Endothelial cell (in vitro differentiated cells): Measurements from ENCODE around the gene PCLO. TPM values are rescaled to one million over a fixed set of nuclear protein-coding genes. Genes with fewer than 3 reads are reported as not detected.
"Not testable (repeated sequence)": the region's sequence is repeated elsewhere in the genome, so short reads cannot be mapped to it uniquely, and the experiment has no call there.

Source experiments
- DNase-seq: peaks from one replicate; pipeline ENCODE4 v3.0.0; 2021; ENCODE audit warnings: low spot score
- H3K27ac Mint-ChIP-seq: one replicate; pipeline ENCODE4 v1.8.0; 2021; ENCODE audit warnings: mixed read lengths, inconsistent platforms; ENCODE audit not compliant: unreplicated experiment
- H3K27me3 Mint-ChIP-seq: one replicate; pipeline ENCODE4 v1.8.0; 2021; ENCODE audit warnings: mild to moderate bottlenecking, moderate library complexity, mixed read lengths, inconsistent platforms; ENCODE audit not compliant: unreplicated experiment
- H3K36me3 Mint-ChIP-seq: one replicate; pipeline ENCODE4 v1.8.0; 2021; ENCODE audit warnings: mild to moderate bottlenecking, low read depth, mixed read lengths, inconsistent platforms; ENCODE audit not compliant: unreplicated experiment
- H3K4me1 Mint-ChIP-seq: one replicate; pipeline ENCODE4 v1.8.0; 2021; ENCODE audit warnings: mild to moderate bottlenecking, mixed read lengths, inconsistent platforms; ENCODE audit not compliant: unreplicated experiment
- H3K4me3 Mint-ChIP-seq: one replicate; pipeline ENCODE4 v1.8.0; 2021; ENCODE audit warnings: mild to moderate bottlenecking, mixed read lengths, inconsistent platforms; ENCODE audit not compliant: unreplicated experiment
- H3K9me3 Mint-ChIP-seq: one replicate; pipeline ENCODE4 v1.8.0; 2021; ENCODE audit warnings: mixed read lengths, inconsistent platforms; ENCODE audit not compliant: unreplicated experiment
- CTCF ChIP-seq: fragments of 200-600 bp; sonication (generic); IDR thresholded peaks from one replicate; pipeline ENCODE4 v1.5.0; 2021; ENCODE audit warnings: antibody characterized with exemption; ENCODE audit not compliant: unreplicated experiment
- total RNA-seq: library from RNA; stranded (reverse); fragmentation: NEBNext Ultra II Directional; extraction: Animal tissue kit (Norgen Biotek cat#: 25700); gene quantifications from one replicate; pipeline ENCODE4 v1.2.1, GENCODE V29; 2021; ENCODE audit not compliant: unreplicated experiment

The PCLO gene
- total RNA-seq, 1 donor from 2014 or later, result 5.1 TPM

GRCh38 chr7:82715344-82715743 is 447.3 kb downstream of the PCLO start:
- no peak for TF ChIP-seq CTCF
- H3K27me3 Mint-ChIP-seq, result no peaks in the 10 kb centered on the region
- H3K4me3 Mint-ChIP-seq, result no peak overlapping the region
- H3K9me3 Mint-ChIP-seq, result no peaks in the 10 kb centered on the region
- DNase-seq, result no peak
- no peaks in the 10 kb centered on the region for H3K4me1 Mint-ChIP-seq
- H3K36me3 Mint-ChIP-seq, result no peaks in the 10 kb centered on the region
- no peak overlapping the region for H3K27ac Mint-ChIP-seq

GRCh38 chr7:82714883-82715282 is 447.8 kb downstream of the PCLO start:
- Mint-ChIP-seq H3K4me1 (no peaks in the 10 kb centered on the region), H3K27ac (no peak overlapping the region), H3K27me3 (no peaks in the 10 kb centered on the region), H3K9me3 (no peaks in the 10 kb centered on the region), H3K4me3 (no peak overlapping the region), H3K36me3 (no peaks in the 10 kb centered on the region)
- TF ChIP-seq CTCF, result no peak
- DNase-seq, result no peak

GRCh38 chr7:82713506-82713905 is 449.2 kb downstream of the PCLO start:
- Mint-ChIP-seq H3K36me3 (no peaks in the 10 kb centered on the region), H3K27ac (no peak overlapping the region), H3K4me1 (no peaks in the 10 kb centered on the region), H3K27me3 (no peaks in the 10 kb centered on the region), H3K9me3 (no peaks in the 10 kb centered on the region), H3K4me3 (no peak overlapping the region)
- no peak for DNase-seq
- no peak for TF ChIP-seq CTCF

DNA sequence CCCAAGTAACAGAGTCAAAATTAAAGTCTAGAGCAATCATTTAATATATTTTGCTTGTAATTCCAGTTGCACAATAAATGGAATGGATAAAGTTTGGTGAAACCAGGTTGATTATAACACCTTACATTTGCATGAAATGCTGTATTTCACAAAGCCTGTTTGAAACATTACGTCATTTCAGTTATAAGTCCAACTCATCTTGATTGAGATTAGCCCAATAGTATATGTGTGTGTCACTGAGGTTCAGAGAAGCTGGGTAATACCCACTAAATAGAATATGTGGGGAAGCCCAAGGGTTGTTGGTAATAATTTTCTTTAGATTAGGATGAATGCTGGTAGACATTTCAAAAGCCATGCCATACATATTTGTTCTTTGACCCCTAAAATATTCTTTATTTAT is 456.3 kb downstream of the PCLO start:
- not testable (repeated sequence) for H3K36me3 Mint-ChIP-seq, H3K27ac Mint-ChIP-seq, H3K9me3 Mint-ChIP-seq, H3K4me1 Mint-ChIP-seq, H3K4me3 Mint-ChIP-seq, DNase-seq, H3K27me3 Mint-ChIP-seq

DNA sequence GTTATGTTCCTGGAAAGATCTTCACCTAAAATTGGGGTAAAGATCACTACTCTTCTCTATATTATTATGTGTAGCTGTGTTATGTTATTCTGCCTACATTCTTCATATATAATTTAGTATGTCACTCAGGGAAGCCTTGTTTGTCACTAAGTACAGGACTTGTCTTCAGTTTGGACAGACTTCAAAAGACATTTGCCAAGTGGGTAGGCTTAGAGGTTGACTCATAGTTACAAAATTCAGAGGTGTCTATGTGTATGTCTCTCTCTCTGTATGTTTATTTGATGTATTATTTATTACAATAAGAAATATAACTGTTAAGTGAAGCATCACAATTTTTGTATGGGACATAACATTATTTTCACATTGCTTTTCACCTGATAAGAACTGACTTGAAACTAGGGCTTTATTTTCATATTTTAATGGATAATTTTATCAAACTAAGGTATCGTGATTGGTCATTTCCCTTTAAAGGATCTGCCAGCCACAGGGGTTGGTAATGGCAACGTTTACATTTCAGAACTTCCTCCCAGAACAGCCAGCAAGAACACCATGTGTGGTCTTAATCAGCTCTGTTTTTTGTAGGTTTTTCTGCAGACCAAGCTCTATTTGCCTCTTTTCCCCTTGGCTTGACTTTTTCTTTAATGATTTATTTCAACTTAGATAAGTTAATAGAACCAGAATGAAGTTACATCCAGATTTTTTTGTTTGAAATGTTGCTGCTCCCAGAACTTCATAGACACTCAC is 457.0 kb downstream of the PCLO start:
- no peaks in the 10 kb centered on the region for H3K9me3 Mint-ChIP-seq
- no peak overlapping the region for H3K4me3 Mint-ChIP-seq
- H3K27ac Mint-ChIP-seq, result no peak overlapping the region

More for the DNA sequence above, 457.0 kb downstream of the PCLO start:
- H3K36me3 Mint-ChIP-seq, result no peaks in the 10 kb centered on the region
- no peak for DNase-seq
- TF ChIP-seq CTCF, result no peak
- H3K4me1 Mint-ChIP-seq, result no peaks in the 10 kb centered on the region
- no peaks in the 10 kb centered on the region for H3K27me3 Mint-ChIP-seq
